NCI-H748 treated with DMSO at 0.1 percent for 48 hours (cell line): ENCODE results near the gene SOX9.
"Not testable (repeated sequence)": the region's sequence is repeated elsewhere in the genome, so short reads cannot be mapped to it uniquely, and the experiment has no call there.

Experiments
- DNase-seq: peaks from one replicate; lab custom pipeline; 2025; lab: John Stamatoyannopoulos, UW

Gene SOX9

DNA sequence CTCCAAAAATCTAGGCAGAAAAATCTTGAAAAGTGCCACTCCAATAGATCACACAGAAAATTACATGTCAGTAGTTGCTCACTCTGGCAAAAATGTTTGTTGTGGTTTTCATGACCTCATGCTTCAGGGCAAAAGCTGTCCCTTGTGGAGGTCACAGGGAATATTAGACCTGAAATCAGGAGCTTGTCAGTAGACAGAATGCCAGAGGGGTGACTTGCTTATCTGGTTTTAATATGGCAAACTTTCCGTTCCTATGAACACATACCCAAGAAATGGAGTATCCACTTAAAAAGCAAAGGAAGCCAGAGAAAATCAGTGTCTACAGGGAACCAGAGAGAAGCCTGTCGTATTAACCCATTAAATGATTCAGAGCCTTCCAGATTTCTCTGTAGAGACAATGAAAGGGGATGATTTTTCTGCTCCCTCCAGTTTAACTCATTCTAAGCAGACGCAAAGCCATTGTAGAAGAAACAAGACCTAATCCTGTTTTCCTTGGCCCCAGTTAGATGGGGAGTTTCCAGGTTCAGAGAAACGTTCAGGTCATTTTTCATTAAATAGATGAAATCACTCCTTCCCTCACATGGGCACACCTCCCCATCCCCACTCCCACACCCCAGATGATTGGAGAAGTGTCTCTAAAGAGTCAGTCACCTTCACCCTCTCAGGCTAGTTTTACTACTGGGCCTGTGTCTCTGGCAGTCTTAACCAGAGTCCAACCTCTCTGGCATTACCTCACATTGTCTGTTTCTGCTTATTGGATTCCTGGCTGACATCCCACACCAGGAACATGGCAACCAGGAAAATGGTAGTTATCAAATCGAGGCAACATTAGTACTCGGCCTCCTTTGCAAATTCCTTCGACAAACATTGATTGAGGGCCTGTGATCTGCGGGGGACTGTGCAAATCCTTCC lies 6.0 kb downstream of the SOX9 start:
- no peak for DNase-seq

DNA sequence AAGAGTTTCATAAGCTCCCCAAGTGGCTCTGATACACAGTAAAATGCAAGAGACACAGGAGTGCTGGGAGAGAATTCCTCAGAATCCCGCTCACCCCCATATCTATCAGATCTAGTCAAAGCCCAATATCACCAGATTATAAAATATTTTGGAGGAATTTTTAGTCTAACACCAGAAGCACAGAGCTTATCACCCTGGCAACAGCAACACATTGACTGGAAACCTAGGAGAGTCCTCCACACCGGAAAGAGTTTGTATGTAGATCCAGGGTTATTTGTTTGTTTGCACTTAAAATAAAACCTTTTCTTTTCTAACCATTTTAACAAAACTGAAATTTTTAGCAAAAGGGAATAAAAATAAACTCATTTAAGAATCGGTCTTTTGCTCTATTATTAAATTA lies 7.2 kb downstream of the SOX9 start:
- DNase-seq, result no peak

DNA sequence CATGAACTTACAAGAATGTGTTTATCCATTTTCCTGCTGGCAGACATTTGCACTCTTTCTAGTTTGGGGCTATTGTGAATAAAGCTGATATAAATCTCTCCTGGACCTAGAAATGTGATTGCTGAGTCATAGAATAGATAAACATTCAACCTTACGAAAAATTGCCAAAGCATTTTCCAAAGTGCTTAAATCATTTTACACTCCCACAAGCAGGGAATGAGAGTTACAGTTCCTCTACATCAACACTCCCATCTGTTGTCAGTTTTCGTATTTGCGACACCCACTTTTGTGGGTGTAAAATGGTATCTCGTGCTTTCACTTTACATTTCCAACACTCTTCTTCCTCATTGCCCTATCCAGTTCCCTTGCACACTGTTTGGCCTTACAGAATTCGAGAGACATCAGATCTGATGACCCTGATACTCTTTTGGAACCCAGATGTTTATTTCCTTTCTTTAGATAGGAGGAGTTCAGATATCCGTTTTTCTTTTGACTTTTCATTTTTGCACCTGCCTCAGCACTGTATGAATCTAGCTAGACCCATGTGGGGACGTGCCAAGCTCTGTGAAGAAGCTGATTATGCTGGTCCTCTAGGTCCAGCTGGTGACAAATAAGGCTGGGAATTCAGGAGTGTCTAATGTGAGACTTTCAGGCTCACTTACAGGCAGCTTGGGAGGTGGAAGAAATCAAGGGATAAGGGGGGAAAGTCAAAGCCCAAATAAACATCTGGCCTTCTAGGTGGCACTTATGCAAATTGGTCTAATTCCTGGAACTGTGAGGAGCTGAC lies 14.0 kb downstream of the SOX9 start:
- DNase-seq, result no peak

DNA sequence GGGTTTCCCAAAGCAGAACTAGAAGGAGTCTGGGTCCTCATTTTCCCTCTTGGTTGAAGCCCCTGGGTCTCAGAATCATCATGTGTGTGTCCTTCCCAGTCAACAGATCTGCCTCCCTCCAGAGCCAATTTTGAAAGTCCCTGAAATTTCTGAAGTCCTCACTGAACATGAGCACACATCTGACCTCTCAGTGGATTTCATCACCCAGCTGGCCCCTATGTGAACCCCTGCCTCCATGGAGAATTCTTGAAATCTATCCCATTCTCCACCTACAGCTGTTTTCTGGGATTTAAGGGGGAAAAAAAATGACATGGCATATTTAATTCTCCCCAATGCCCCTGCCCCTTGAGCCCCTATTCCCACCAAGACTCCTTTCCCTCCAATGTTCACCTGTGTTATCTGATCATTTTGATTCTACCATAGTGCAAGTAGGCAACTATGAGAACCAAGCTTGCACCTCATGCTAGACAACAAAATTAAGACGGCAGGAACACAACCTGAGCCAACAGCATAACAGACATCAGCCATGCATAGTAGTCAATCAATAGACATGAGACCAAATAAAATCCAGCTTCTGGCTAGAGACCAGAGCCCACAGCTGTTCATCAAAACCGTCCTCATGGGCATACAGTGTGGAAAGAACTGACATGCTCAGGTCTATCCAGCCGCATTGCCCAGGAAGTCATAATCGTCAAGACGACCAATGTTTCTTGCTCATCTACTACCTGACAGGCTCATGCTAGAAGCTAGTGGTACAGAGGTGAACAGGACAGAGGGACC lies 14.9 kb downstream of the SOX9 start:
- DNase-seq, result no peak

DNA sequence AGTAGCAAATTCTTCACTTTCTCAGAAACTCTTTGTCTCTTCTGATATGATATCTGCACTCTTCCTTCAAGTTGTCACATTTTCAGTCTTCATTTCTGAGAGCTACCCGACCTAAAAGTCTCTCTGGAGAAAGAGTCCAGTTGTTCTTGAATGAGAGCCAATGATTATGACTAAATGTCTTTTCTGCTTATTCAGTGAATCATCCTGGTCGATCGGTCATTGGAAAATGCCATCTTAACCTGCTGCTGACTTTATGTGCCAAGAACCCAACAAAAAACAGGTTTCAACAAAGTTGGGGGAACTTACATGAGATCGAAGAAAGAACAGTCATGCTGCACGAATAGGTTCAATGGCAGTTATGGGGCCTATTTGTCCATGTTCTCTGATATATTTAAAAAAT lies 15.9 kb downstream of the SOX9 start:
- DNase-seq, result no peak

DNA sequence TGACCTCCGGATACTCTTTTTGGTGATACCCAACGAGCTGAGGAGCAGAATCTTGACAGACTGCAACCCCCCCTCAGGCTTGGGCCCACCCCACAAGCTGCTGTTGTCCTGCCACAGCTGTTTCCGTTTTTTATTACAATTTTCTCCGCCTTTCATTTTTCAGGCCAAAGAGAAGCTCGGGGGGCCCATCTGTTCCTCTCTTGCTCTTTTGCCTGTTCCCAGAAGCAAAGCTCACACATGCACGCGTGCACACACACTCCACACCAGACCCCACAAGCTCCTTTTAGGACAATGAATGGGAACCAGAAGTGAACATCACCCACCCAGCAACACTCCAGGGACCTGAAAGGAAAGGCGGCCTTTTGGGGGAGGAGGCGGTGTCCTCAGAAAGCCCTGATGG lies 16.3 kb downstream of the SOX9 start:
- no peak for DNase-seq

DNA sequence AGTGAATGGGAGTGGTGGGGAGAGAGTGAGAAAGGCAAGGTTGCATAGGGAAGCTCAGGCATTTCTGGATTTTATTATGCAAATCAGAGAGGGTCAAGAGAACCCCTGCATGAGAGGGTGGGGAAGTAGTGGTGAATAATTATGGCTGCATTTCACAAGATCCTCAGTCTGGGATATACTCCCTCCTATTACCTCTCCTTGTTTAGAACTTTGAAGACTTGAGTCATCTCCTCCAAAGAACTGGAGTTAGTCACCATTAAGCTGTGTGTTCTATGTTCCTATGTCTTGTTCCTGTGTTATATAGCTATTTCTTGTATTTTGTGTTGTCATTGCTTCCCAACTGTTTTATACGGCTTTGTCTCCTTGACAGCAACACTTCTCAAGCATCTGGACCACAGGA lies 18.4 kb downstream of the SOX9 start:
- no peak for DNase-seq

DNA sequence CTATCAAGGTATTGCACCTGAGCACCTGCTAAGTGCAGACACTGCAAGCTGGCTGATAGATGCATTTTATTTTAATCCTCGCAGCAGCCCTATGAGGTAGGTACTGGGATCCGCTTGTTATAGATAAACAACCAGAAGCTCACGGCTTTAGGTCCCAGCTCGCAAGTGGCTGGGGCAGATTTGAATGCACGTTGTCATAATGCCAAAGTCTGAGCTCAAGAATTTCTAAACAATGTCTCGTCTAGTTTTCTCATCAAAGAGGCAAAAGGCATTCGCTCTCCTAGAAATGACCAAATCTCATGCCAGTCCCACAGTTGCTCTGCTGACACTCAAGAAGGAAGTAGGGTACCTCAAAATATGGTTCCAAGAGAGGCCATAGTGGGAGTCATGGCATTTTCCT lies 20.5 kb downstream of the SOX9 start:
- DNase-seq, result no peak

DNA sequence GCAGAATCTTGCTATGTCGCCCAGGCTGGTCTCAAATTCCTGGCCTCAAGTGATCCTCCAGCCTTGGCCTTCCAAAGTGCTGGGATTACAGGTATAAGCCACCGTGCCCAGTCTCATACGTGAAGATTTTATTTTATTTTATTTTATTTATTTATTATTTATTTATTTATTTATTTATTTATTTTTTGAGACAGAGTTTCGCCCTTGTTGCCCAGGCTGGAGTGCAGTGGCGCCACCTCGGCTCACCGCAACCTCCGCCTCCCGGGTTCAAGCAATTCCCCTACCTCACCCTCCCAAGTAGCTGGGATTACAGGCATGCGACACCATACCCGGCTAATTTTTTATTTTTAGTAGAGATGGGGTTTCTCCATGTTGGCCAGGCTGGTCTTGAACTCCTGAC lies 21.3 kb downstream of the SOX9 start:
- DNase-seq, result not testable (repeated sequence)

DNA sequence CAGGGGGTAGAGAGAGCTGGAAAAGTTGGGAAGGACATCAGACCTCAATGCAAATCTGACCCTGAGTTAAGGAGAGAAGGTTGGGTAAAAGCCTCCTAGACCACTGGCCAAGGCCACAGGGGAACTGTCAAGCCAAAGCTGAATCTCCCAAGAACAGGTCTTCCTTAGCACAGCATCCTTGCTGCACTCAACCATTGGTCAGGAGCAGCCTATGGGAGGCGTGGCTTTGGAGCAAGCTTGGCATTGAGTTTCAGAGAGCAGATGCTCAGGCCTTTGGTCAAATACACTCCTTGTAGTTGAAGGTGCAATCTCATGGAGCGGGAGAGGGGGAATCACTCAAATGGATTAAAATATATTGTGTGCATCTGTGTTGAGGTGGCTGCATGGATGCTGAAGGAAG lies 21.8 kb downstream of the SOX9 start:
- no peak for DNase-seq

DNA sequence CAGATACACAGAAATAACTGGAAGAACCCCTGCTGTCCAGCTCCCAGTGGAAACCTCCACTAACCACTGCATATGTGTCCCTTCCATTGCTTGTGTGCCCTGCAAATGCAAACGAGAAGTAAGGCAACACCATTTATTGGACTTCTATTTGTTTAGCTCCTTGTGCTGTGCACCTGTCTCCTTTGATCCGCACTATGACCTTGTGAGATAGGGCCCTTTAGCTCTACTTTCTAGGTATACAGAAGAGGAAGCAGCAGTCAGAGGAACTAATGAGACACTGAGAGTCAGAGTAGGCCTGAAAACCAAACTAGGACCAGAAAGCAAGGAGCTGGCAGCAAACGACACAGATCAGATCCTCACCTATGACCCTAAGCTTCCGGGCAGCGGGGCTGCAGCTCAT lies 22.4 kb downstream of the SOX9 start:
- no peak for DNase-seq

DNA sequence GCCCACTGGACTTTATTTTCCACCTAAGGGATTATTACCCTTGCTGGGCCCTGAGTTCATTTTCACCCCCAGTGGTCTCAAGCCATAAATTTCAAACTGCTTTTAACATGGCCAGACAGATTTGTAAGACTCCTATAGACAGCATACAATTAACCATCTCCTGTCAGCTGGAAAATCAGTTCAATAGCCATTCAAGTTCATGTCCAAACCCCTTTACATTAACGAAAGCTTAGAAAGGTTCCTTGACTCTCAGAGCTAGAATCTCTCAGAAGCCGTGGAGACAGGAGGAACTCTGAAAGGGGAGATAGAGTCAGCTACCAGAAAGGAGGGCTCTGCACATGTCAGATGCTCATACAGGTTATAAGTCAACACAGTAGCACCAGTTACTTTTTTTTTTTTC lies 23.3 kb downstream of the SOX9 start:
- DNase-seq, result no peak

DNA sequence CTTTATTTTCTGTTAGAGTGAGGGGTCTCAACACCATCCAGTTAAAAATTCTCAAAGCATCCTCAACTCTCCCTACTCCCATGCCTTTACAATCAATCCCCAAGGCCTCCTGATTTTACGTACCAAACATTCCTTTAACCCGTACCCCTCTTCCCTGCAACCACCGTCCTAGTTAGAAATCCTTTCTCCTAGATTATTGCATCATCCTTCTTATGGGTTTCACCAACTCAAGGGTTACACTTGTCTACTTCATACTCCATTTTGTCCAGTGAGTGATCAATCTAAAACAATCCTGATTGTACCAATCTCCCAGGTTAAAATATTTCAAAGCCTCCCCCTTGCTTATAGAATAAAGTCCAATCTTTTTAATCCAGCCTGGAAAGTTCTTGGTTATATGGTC lies 24.7 kb downstream of the SOX9 start:
- no peak for DNase-seq

DNA sequence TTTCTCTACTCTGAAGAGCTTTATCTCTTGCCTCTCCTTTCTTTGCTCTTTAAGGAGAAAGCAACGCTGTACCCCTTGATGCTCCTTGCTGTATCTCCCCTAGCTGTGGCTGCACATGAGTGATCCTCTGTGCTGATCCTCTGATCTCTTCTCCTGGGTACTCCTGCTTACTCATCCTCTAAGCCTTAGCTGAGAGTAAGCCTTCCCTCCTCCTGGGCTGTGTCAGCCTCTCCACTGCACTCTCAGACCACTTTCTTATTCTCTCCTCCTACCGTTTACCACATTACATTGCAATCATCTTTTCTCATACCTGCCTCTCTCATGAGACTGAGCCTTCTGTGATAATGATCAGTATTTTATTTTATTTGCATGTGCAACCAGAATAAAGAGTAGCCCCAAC lies 25.1 kb downstream of the SOX9 start:
- no peak for DNase-seq

DNA sequence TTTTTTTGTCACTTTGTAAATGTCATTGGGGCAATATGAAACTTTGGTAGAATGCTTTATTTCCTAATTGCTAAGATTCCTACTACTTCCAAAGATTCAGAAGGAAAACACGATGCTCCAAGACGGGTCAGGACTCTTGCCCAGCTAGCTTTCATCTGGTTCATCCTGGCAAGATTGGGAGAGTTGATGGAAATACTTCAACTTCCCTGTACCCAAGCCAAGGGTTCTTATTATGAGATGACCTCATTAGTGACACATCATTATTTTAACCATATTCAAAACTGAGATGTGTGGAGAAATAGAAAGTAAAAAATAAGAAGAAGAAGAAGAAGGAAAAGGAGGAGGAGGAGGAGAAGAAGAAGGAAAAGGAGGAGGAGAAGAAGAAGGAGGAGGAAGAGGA lies 25.6 kb downstream of the SOX9 start:
- no peak for DNase-seq

DNA sequence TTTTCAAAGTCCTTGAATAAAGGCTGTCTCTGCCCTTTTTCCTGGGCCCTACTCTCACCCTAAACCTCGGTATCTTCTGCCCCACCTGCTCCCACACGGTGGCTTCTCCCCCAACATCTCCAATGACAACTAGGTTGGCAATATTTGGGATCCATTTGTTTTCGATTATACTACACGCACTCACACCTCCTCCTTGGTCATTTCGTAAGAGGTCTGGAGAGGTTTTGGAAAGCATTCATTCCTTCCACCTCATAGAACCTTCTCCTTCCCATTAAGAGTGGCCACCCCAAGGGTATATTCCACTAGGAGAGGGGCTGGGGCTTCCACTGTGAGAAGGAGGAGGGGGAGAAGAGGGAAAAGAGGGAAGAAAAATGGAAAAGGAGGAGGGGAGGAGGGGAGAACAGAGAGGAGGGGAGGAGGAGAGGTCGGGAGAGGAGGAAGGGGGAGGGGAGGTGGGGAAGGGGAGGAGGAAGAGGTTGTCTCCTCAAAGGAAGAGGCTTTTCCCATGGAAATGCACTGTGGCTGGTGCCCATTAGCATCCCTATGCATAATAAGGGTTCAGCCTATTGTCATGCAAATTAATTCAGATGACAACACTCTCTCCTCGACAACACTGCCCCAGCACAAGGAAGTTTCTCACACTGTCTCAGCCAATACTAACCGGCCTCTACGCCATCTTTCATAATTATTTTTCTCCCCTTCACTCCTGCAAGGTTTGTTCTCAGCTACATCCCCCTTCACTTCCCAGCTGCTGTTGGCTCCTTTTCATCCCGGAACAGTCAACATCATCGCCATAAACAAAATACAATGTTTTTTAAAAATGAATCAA lies 30.0 kb downstream of the SOX9 start:
- no peak for DNase-seq

DNA sequence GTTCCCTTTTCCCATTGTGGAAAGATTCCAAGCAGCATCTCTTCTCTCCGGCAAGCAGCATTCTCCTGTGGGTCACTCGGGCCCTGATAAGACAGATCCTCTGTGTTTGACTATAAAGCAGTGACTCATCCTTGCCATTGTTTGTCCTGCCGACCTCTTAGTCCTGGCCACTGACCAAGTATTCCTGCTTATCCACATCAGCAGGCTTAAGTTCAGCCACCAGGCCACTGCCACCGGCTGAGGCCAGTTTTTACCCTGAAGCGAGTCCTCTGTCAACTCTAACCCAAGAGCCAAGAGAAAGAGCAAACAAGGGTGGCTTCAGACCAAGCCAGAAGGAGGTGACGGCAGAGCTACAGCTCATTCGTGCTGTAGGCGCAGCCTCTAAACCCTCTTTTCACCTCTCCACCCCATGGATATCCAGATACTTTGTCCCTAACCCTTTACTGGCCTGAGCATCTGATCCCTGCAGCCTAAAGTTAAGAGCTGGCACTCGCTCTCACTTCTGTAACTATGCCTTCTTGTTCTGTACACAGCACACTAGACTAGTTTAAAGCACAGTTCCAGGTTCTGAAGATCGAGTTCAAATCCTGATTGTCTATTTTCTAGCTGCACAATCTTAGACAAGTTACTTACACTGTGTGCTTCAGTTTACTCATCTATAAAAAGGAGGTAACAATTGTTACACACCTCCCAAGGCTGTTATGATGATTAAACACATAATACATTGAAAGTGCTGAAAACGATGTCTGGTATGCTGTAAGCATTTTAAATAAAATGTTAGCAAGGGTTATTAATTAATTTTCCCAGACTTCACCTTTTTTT lies 31.0 kb downstream of the SOX9 start:
- no peak for DNase-seq

DNA sequence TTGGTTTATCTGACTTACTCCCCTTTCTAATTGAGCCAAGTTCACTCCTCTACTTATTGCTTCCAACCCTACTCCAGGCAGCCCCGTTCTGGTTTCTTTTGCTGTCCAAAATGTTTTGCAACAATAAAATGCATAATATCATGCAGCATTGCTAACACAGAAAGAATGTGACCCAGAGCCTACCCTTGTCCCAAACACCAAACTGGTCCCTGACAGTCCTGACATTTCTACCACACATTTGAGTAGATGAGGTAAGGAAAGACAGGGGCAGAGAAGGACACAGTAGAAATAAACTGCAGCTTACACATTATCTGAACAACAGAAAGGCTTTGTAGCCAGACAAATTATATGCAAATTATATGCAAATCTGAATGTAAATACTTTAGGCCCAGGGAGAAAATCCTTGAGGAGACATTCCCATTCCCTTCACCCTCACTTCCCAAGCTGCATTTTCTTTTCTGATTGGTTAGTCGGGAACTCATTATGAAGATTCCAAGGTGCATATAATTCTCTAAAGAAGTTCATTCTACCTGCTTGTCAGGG lies 31.6 kb downstream of the SOX9 start:
- no peak for DNase-seq

DNA sequence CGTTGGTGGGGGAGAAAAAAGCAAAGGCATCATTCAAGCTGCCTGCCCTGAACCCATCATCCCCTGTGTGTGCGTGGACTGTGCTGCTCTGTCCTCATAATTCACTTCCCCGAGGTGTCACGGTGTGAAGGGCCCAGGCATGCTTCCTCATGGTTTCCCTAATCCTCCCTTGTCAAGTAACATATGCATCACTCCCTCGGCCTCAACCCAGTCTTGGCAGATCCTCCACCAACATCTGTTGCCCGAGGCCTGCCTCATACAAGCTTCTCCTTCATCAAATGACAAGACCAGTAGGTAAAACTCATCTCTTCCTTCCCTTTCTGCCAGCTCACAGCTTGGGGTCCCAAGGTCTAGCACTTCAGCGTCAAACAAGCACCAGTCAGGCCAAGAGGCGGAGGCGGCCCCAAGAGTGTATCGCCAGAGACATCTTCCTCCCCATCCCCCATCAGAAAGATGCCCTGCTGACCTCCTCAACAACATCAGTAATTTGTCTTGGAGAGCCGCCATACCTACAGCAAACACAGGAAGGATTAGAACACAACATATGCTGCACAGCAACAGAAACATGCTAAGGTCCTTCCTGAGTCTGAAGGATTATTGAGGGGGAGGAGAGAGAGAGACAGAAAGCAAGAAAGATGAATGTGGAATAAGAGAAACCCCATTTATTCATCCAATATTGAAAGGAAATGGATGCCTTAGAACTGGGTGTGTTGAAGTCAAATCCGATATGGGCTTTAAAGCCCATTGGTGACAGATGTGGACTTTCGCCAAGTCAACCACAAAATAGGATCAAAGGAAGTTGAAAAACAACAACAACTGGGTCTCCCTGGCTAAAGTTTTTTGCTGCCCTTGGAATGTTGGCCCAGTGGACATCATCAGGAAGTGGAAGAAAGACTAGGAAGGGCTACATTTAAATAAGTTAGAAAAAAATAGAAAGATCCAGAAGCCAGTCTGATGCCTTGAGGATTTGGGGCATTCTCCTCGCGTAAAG lies 38.4 kb downstream of the SOX9 start:
- DNase-seq, result no peak
